Adrenal gland (tissue), 12 donors: ENCODE results near the gene ADISSP. TPM values are rescaled to one million over a fixed set of nuclear protein-coding genes. Genes with fewer than 3 reads are reported as not detected.

ENCODE experiments used
- DNase-seq, 7 donors: peaks; one replicate each; pipeline ENCODE4 v3.0.0-alpha.2; 2019 to 2020
- H3K27ac ChIP-seq, 5 donors: fragments of 200-600 bp; sonication (generic) in 4 of 5; 1 replicate in 3 of 5; 2 replicates in 2 of 5; pipeline versions ENCODE4 v1.5.1 to v1.8.0; 2016 to 2020; ENCODE audit warnings: mild to moderate bottlenecking in 1 of 5
- H3K27me3 ChIP-seq: fragments of 200-600 bp; 2 replicates; pipeline ENCODE4 v1.8.0; 2021
- H3K36me3 ChIP-seq, 2 donors: fragments of 200-600 bp; replicated peaks in 1 of 2; 1 replicate in 1 of 2; 2 replicates in 1 of 2; pipeline versions ENCODE4 v1.5.1 to v1.8.0; 2018 to 2022
- H3K4me1 ChIP-seq, 2 donors: fragments of 200-600 bp; replicated peaks in 1 of 2; 1 replicate in 1 of 2; 2 replicates in 1 of 2; pipeline versions ENCODE4 v1.5.1 to v1.8.0; 2018 to 2021
- H3K4me3 ChIP-seq, 4 donors: fragments of 200-600 bp; sonication (generic) in 3 of 4; one replicate each; pipeline ENCODE4 v1.5.1; 2016 to 2018
- H3K9me3 ChIP-seq, 3 donors: fragments of 200-600 bp; sonication (generic) in 1 of 3; replicated peaks in 1 of 3; 1 replicate in 2 of 3; 2 replicates in 1 of 3; pipeline versions ENCODE4 v1.5.1 to v1.8.0; 2016 to 2021
- POLR2A ChIP-seq, 2 donors: fragments of 450-650 bp; IDR thresholded peaks; one replicate each; pipeline ENCODE4 v1.6.1; 2017; ENCODE audit warnings: antibody characterized with exemption in 2 of 2, mild to moderate bottlenecking in 2 of 2, moderate library complexity in 1 of 2
- WGBS, 4 donors: extraction: QIAGEN DNeasy Blood & Tissue Kit in 2 of 4; methylation state at CpG; one replicate each; pipeline versions ENCODE4 v1.1.5 to v1.1.7; 2013 to 2017; 5-methylcytosine and 5-hydroxymethylcytosine counted together
- intact Hi-C, 2 donors: fragments of 100-400 bp; cut with DNase I; formaldehyde crosslinking; loops; one replicate each; pipeline versions ENCODE4 v1.14.1 to v1.15.0; 2022 to 2023
- polyA plus RNA-seq, 3 donors: library from polyadenylated mRNA; stranded (reverse); fragments of 200-250 nt in 2 of 3; fragments of 350-450 nt in 1 of 3; fragmentation: Illumina TruSeq in 1 of 3; extraction: RNeasy Lipid Tissue Mini Kit (QIAGEN cat#74804) in 1 of 3; gene quantifications; one replicate each; pipeline ENCODE4 v1.2.3, GENCODE V29; 2013 to 2014
- total RNA-seq, 9 donors: library from RNA; depleted of rRNA in 4 of 9; stranded (reverse); fragments of >200 nt in 4 of 9; fragments of 120-200 nt in 1 of 9; fragmentation: NEBNext Ultra II Directional in 1 of 9; extraction: Animal tissue kit (Norgen Biotek cat#: 25700) in 1 of 9; gene quantifications; one replicate each; pipeline versions ENCODE4 v1.1.0 to v1.2.4, GENCODE V29; 2013 to 2023
- TF ChIP-seq, protein P1 (sequence below), 6 experiments: fragments of 450-650 bp in 4 of 6; fragments of 200-600 bp in 2 of 6; sonication (generic) in 1 of 6; IDR thresholded peaks; 1 replicate in 5 of 6; 2 replicates in 1 of 6; pipeline versions ENCODE4 v1.5.1 to v1.8.0; 2016 to 2021; ENCODE audit warnings: antibody characterized with exemption in 6 of 6, mild to moderate bottlenecking in 2 of 6, moderate library complexity in 1 of 6
- donor health status: healthy with polysubstance abuse.
- donor health status: Bipolar disorder and iron deficiency.
- donor health status: DM: yes; HTN: yes; CAD: no.
- donor health status: DM: no; HTN: no; CAD: no.
- donor health status: DM: no; HTN: no; CAD: no.
- donor health status: DM: yes; HTN: yes; CAD: no.

ADISSP gene
- total and polyA plus RNA-seq, 12 donors = 4.4 to 42.1 (median 24.5) TPM

- Histone ChIP-seq H3K4me1 (peaks cover 15 to 31% of the 10 kb centered on the region in 2 donors), H3K9me3 (no peaks in the 10 kb centered on the region), H3K27ac (peak overlapping the region in 1 of 5 donors; percentile 50), H3K36me3 (no peaks in the 10 kb centered on the region), H3K27me3 (no peaks in the 10 kb centered on the region), H3K4me3 (peak overlapping the region in 2 of 4 donors; percentile 52 to 81)
- WGBS, 4 donors = 23 to 33% (median 32%) methylated on average over 7 to 9 of the region's 9 CpGs
- no peak for DNase-seq
- TF ChIP-seq POLR2A (IDR thresholded peaks at IDR 0.05) = no peak
- TF ChIP-seq, protein P1, sequence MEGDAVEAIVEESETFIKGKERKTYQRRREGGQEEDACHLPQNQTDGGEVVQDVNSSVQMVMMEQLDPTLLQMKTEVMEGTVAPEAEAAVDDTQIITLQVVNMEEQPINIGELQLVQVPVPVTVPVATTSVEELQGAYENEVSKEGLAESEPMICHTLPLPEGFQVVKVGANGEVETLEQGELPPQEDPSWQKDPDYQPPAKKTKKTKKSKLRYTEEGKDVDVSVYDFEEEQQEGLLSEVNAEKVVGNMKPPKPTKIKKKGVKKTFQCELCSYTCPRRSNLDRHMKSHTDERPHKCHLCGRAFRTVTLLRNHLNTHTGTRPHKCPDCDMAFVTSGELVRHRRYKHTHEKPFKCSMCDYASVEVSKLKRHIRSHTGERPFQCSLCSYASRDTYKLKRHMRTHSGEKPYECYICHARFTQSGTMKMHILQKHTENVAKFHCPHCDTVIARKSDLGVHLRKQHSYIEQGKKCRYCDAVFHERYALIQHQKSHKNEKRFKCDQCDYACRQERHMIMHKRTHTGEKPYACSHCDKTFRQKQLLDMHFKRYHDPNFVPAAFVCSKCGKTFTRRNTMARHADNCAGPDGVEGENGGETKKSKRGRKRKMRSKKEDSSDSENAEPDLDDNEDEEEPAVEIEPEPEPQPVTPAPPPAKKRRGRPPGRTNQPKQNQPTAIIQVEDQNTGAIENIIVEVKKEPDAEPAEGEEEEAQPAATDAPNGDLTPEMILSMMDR (IDR thresholded peaks at IDR 0.05) = no peak
- intact Hi-C loops = no loop called here
These were observed 987 bp downstream of the ADISSP start for GRCh38 chr20:3766422-3767109.

DNA sequence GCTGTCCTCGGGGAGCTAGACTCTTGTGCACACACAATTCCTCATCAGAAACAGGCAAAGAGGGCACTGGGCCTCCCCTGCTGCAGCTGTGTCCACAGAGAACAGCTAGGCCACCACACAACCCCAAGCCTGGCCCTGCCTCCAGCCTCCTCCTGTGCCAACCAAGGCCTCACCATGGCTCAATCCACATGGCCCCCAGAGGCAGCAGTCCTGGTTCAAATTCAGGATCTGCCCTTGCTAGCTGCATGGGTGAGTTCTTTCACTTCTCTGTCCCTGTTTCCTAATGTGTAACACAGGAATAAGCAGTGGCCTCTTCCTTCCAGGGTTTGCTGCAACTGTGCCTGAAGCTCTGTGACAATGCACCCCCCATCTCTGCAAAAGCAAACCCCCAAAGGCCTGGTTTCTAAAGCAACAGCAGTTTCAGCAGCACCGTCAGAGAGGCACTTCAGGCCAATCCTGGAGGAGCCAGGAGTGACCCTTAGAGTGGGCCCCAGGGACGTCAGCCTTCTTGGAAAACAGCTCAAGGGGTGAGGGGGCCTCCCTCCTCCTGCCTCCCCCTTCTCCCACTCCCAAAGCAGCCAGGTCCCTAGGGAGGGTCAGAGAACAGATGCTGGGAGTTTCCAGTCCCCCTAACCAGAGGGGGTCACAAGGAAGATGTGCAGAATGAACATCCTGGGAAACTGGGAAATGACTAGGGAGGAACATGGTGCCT lies 2.2 kb downstream of the ADISSP start:
- Histone ChIP-seq H3K27me3 (no peaks in the 10 kb centered on the region), H3K4me3 (no peak overlapping the region), H3K27ac (no peak overlapping the region), H3K9me3 (no peaks in the 10 kb centered on the region), H3K4me1 (peaks cover 15 to 31% of the 10 kb centered on the region in 2 donors), H3K36me3 (no peaks in the 10 kb centered on the region)
- TF ChIP-seq, protein P1 (IDR thresholded peaks at IDR 0.05) = no peak
- no peak for TF ChIP-seq POLR2A (IDR thresholded peaks at IDR 0.05)
- no peak for DNase-seq
- intact Hi-C loops = no loop called here
- WGBS, 4 donors = 63 to 80% (median 67%) methylated on average over 1 to 3 of the region's 3 CpGs

GRCh38 chr20:3764659-3765058 lies 2.9 kb downstream of the ADISSP start:
- Histone ChIP-seq H3K36me3 (no peaks in the 10 kb centered on the region), H3K4me3 (no peak overlapping the region), H3K9me3 (no peaks in the 10 kb centered on the region), H3K27ac (no peak overlapping the region), H3K4me1 (peaks cover 15 to 31% of the 10 kb centered on the region in 2 donors), H3K27me3 (no peaks in the 10 kb centered on the region)
- no peak for TF ChIP-seq POLR2A (IDR thresholded peaks at IDR 0.05)
- TF ChIP-seq, protein P1 (IDR thresholded peaks at IDR 0.05) = no peak
- no peak for DNase-seq
- 89 to 100% (median 94%) methylated on average over 3 of the region's 3 CpGs for WGBS, 4 donors
- intact Hi-C loops = no loop called here

DNA sequence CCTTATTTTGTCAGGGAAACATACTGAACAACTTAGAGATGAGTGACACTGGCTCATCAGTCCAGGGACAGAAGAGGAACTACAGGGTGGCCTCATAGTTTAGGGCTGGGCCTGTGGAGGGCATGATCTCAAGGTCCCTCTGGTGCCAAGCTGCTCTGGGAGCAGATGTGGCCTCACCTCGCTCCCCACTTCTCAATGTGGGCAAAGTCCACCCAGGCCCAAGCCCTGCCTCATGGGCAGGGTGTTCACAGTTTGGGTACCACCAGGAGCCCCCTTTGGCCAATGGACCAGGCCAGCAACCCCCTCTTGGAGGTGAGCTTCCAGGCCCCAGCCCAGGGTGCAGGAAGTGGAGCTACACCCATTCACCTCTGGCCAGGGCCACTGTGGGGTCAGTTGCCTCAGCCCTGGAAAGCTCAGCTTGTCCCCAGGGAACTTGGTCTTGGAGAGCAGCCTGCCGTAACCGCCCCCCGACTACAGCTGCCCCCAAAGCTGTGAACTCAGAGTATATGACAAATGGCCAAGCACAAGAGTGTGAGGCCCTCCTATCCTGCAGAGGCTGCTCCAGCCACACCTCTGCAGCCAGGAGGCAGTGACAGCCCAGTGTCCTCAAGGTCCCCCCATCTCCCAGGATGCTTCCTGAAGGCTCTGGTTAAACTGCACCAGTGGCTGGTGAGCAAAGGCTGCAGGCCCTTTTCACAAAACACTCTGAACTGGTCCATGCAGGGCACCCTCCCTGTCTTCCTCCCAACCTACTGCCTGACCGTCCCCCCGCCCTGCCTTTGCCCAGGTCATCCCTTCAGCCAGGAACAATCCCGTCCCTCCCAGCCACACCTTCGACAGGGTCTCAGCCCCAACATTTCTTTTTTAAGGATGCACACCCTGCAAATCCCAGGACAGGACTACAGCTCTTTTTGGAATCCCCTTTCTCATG lies 3.6 kb downstream of the ADISSP start:
- no peaks in the 10 kb centered on the region for H3K27me3 ChIP-seq
- H3K36me3 ChIP-seq = no peaks in the 10 kb centered on the region
- WGBS, 4 donors = 78 to 92% (median 85%) methylated on average over 7 to 8 of the region's 8 CpGs
- H3K9me3 ChIP-seq = no peaks in the 10 kb centered on the region
- H3K27ac ChIP-seq = peak overlapping the region in 1 of 5 donors; percentile 45
- intact Hi-C loops = no loop called here
- H3K4me3 ChIP-seq = no peak overlapping the region
- no peak for TF ChIP-seq POLR2A (IDR thresholded peaks at IDR 0.05)
- TF ChIP-seq, protein P1 (IDR thresholded peaks at IDR 0.05) = no peak
- DNase-seq = no peak
- peaks cover 12 to 28% of the 10 kb centered on the region in 2 donors for H3K4me1 ChIP-seq
